ENCODE data around the gene WIZ. TPM values are rescaled to one million over a fixed set of nuclear protein-coding genes. Genes with fewer than 3 reads are reported as not detected.

WIZ gene
- total and polyA plus RNA-seq, 2 of the 8 experiments (the other 6 are each of a cell fraction or from before 2014, with no cell fraction given): 12.5 to 33.2 TPM

GRCh38 chr19:15466851-15467733 is 17.3 kb upstream of the WIZ start:
- CTCF ChIA-PET (ENCODE audit: partially characterized antibody): interaction anchor here (0.9 kb wide), 1 partner anchor 677 kb away, joined by 4 read pairs; the partner anchor contains the start of gene HSH2D
- no peak for FAIRE-seq
- no peak for TF ChIP-seq FOSL1 (IDR thresholded peaks at IDR 0.05; ENCODE audit: insufficient read depth, low read depth, low read length)
- TF ChIP-seq SP2 (IDR thresholded peaks at IDR 0.05; ENCODE audit: low read length): no peak
- TF ChIP-seq JUND (IDR thresholded peaks at IDR 0.05; ENCODE audit: low read length): no peak
- TF ChIP-seq CTCF (IDR thresholded peaks at IDR 0.05; ENCODE audit: control extremely low read depth in 1 of 3, insufficient read depth in 1 of 3, low read depth in 1 of 3, low read length in 3 of 3): no peak
- no peak for TF ChIP-seq POU5F1 (IDR thresholded peaks at IDR 0.05; ENCODE audit: low read depth, low read length)
- TF ChIP-seq BCL11A (IDR thresholded peaks at IDR 0.05; ENCODE audit: low read depth in 2 of 2, low read length in 2 of 2): no peak
- no peak for TF ChIP-seq KDM1A (IDR thresholded peaks at IDR 0.05; ENCODE audit: borderline replicate concordance, low read length)
- no peak for TF ChIP-seq RNF2 (IDR thresholded peaks at IDR 0.05; ENCODE audit: borderline replicate concordance, low read depth, low read length, missing control alignments, poor library complexity, severe bottlenecking)
- TF ChIP-seq SP4 (IDR thresholded peaks at IDR 0.05; ENCODE audit: low read length): no peak

More at GRCh38 chr19:15466851-15467733, 17.3 kb upstream of the WIZ start:
- no peak overlapping the region for H3K27ac ChIP-seq (ENCODE audit: low read depth, low read length)
- H3K56ac ChIP-seq (replicated peaks; ENCODE audit: insufficient read length, low read depth, low read length): no peak overlapping the region
- H3K79me1 ChIP-seq (ENCODE audit: low read depth, low read length): no peaks in the 10 kb centered on the region
- H3K79me2 ChIP-seq (ENCODE audit: control insufficient read depth in 1 of 2, insufficient read depth in 2 of 2, low read length in 2 of 2): no peaks in the 10 kb centered on the region
- DNase-seq (ENCODE audit: low read depth in 1 of 2, low spot score in 2 of 2): no peak
- no peak overlapping the region for H2BK12ac ChIP-seq (ENCODE audit: low read depth, low read length)
- H3K4me3 ChIP-seq (ENCODE audit: extremely low read depth in 1 of 4, insufficient read depth in 2 of 4, low read depth in 3 of 4, low read length in 4 of 4): no peak overlapping the region
- H3K18ac ChIP-seq (ENCODE audit: extremely low read depth, low read length): no peak overlapping the region
- H3K23ac ChIP-seq (ENCODE audit: insufficient read length): no peak overlapping the region
- no peaks in the 10 kb centered on the region for H3K36me3 ChIP-seq (ENCODE audit: control insufficient read depth in 2 of 4, insufficient read depth in 4 of 4, low read length in 3 of 4)
- no peak overlapping the region for H2AFZ ChIP-seq (ENCODE audit: low read length)
- no peak overlapping the region for H3K9ac ChIP-seq (replicated peaks in 1 of 4; ENCODE audit: extremely low read depth in 1 of 4, low read depth in 3 of 4, low read length in 3 of 4)
- peaks cover 15 to 31% (median 23%) of the 10 kb centered on the region in 4 experiments for H3K27me3 ChIP-seq (replicated peaks in 1 of 4; ENCODE audit: control insufficient read depth in 3 of 4, extremely low read depth in 1 of 4, insufficient read depth in 3 of 4, low read length in 3 of 4)
- no peak overlapping the region for H3K4ac ChIP-seq (replicated peaks; ENCODE audit: insufficient read length, low read depth, low read length)
- 76% methylated on average over 8 of the region's 8 CpGs; no CpG with 5 or more reads in 1 of the 2 experiments for WGBS, 2 experiments (ENCODE audit: extremely low coverage in 1 of 2, insufficient coverage in 1 of 2, insufficient read length in 1 of 2, insufficient replicate concordance in 2 of 2, low coverage in 1 of 2, low lambda C conversion rate in 2 of 2, missing lambda C conversion rate in 1 of 2)
- H2AK5ac ChIP-seq (ENCODE audit: low read depth, low read length): no peak overlapping the region
- no peak overlapping the region for H3K4me2 ChIP-seq (ENCODE audit: insufficient read depth in 1 of 2, low read depth in 2 of 2, low read length in 2 of 2)
- H3K23me2 ChIP-seq (ENCODE audit: low read depth, low read length): peaks cover 2% of the 10 kb centered on the region; the same call in 1 of the 2 replicates
- peaks cover 3 to 8% of the 10 kb centered on the region in 2 experiments for H4K20me1 ChIP-seq (replicated peaks in 1 of 2; ENCODE audit: control insufficient read depth in 1 of 2, insufficient read depth in 2 of 2, low read length in 2 of 2)
- no peak overlapping the region for H2BK120ac ChIP-seq (replicated peaks; ENCODE audit: low read depth, low read length)
- no peak overlapping the region for H2BK15ac ChIP-seq (ENCODE audit: low read length)
- POLR2A ChIA-PET (ENCODE audit: partially characterized antibody): no interaction called here
- H2BK20ac ChIP-seq (ENCODE audit: low read length): no peak overlapping the region
- no peak overlapping the region for H2BK5ac ChIP-seq (ENCODE audit: low read depth, low read length)
- H3K14ac ChIP-seq (ENCODE audit: insufficient read length): no peak overlapping the region
- H3K4me1 ChIP-seq (replicated peaks in 1 of 4; ENCODE audit: control insufficient read depth in 3 of 4, insufficient read depth in 4 of 4, low read length in 3 of 4): peaks cover 0 to 5% (median 3%) of the 10 kb centered on the region in 4 experiments; a peak in 2 of 7 replicates
- no peak overlapping the region for H4K91ac ChIP-seq (replicated peaks; ENCODE audit: insufficient read length, low read length)
- H3K9me3 ChIP-seq (ENCODE audit: insufficient read depth in 2 of 2, low read depth in 1 of 2, low read length in 1 of 2): peaks cover 0 to 7% of the 10 kb centered on the region in 2 experiments; a peak in 1 of 4 replicates
- H4K8ac ChIP-seq (ENCODE audit: extremely low read depth, insufficient read depth, low read length): no peak overlapping the region
- H4K5ac ChIP-seq (ENCODE audit: insufficient read length, low read depth, low read length): no peak overlapping the region

All from H1 (cell line).